HepG2 (cell line): ENCODE results near the gene PIGV.

Experiments used
- CTCF ChIP-seq: sonication (generic); formaldehyde crosslinking; IDR thresholded peaks from 2 replicates; pipeline ENCODE4 v1.5.0; 2020; ENCODE audit warnings: mild to moderate bottlenecking, missing genetic modification reagents, moderate library complexity
- DR1 ChIP-seq: sonication (generic); formaldehyde crosslinking; IDR thresholded peaks from 2 replicates; pipeline ENCODE4 v1.8.0; 2021; ENCODE audit warnings: mild to moderate bottlenecking, missing genetic modification reagents, inconsistent platforms
- FOXM1 ChIP-seq: sonication (generic); formaldehyde crosslinking; IDR thresholded peaks from 2 replicates; pipeline ENCODE4 v1.5.0; 2020; ENCODE audit warnings: missing genetic modification reagents
- POLR2AphosphoS5 ChIP-seq: IDR thresholded peaks from 2 replicates; pipeline ENCODE4 v1.6.1; 2012; ENCODE audit warnings: low read depth, low read length
- ZNF318 ChIP-seq: sonication (generic); formaldehyde crosslinking; IDR thresholded peaks from 2 replicates; pipeline ENCODE4 v1.4.0; 2020; ENCODE audit warnings: mild to moderate bottlenecking, missing genetic modification reagents

GRCh38 chr1:26797627-26798026 is 9.9 kb downstream of the PIGV start:
- TF ChIP-seq DR1 (CRISPR knock-in tag) (no peak), ZNF318 (CRISPR knock-in tag) (no peak), CTCF (CRISPR knock-in tag) (no peak), POLR2AphosphoS5 (no peak), FOXM1 (no peak)
